Body of pancreas (tissue), 4 donors: ENCODE results near the gene ARFGAP3.

Experiments
- CTCF ChIP-seq, 7 experiments: fragments of 450-650 bp in 4 of 7; fragments of 200-600 bp in 3 of 7; sonication (generic) in 3 of 7; IDR thresholded peaks; one replicate each; pipeline ENCODE4 v1.5.1; 2016 to 2019; ENCODE audit warnings: antibody characterized with exemption in 7 of 7
- POLR2A ChIP-seq, 3 donors: fragments of 450-650 bp; IDR thresholded peaks; one replicate each; pipeline ENCODE4 v1.6.1; 2016; ENCODE audit warnings: antibody characterized with exemption in 3 of 3, mild to moderate bottlenecking in 2 of 3

- TF ChIP-seq CTCF (IDR thresholded peaks at IDR 0.05) (no peak), POLR2A (IDR thresholded peaks at IDR 0.05) (peak; percentile 32 to 70 (median 70))
Observed at GRCh38 chr22:42892571-42893316, 35.7 kb upstream of the ARFGAP3 start.
